GM19324 (cell line): ENCODE results near the gene OSCP1.

ENCODE experiments used
- ATAC-seq: cut with Tn5 transposase; IDR thresholded peaks from one replicate; pipeline ENCODE4 v1.9.1; 2021; ENCODE audit warnings: mild to moderate bottlenecking, moderate library complexity; ENCODE audit not compliant: unreplicated experiment, low FRiP score

Gene OSCP1

DNA sequence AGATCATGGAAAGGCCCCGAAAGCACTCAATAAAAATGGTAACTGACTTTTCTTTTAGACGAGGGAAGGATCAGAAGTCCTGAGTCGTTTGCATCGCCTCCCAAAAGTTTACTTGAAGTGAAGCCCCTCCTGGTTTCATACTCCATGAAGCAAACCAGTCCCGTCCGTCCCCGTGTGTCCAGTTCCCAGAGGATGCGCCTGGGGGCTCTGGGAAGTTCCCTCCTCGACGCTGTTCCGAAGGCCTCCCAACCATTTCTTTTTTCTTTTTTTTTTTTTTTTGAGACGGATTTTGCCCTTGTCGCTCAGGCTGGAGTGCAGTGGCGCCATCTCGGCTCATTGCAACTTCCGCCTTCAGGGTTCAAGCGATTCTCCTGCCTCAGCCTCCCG lies 661 bp upstream of the OSCP1 start:
- ATAC-seq: no peak

DNA sequence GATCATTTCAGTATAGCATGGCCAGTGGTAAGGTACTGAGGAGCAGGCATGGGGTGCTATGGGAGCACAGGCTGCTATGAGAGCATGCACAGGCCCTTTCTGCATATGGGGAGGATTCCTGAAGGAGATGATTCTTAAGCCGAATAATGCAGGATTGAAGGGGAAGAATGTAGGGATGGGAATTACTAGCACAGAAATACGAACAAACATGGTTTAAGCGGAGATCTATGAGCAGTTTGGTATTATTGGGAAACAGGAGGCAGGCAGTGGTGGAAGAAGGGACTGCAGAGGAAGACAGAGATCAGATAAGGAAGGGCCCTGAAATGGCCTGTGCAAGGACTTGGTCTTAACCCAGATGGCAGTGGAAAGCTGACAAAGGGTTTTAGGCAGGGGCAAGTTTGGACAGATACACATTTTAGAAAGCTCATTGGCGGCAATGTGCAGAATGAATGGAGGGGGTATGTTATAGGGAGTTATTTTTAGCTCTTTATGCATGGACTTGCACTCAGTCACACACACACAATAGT lies 1.7 kb downstream of the OSCP1 start:
- ATAC-seq: no peak

DNA sequence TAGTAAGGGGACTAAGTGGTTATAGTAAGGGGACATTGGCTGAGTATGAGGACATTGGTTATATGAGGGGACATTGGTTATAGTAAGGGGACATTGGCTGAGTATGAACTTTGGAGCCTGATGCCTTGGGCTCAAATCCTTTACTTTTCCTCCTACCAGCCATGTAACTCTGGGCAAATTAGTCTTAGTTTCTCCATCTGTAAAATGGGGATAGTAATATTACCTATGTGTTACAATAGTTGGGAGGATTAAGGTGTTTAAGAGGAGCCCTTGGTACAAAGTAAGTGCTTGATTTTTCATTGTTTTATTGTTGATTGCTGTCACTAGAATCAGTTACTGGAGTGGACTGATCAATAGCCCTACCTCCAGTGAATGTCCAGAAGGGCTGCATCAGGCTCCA lies 2.8 kb downstream of the OSCP1 start:
- no peak for ATAC-seq

DNA sequence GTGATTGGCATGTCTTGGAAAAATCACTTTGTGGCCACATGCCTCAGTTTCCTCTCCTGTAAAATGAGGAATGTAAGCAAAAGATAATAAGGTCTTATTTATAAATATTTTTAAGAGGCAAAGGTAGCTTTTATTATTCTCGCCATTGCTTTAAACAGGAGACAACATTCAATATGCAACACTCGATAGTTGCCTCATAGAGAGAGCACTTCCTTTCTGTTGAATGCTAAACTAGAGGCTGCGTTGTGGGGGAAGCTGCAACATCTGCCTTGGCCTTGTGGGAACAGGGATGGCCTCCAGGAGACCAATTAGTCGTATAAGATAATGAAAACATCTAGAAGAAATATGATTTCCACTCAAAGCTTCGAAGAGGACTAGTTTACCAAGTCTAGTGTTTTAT lies 3.5 kb downstream of the OSCP1 start:
- no peak for ATAC-seq

DNA sequence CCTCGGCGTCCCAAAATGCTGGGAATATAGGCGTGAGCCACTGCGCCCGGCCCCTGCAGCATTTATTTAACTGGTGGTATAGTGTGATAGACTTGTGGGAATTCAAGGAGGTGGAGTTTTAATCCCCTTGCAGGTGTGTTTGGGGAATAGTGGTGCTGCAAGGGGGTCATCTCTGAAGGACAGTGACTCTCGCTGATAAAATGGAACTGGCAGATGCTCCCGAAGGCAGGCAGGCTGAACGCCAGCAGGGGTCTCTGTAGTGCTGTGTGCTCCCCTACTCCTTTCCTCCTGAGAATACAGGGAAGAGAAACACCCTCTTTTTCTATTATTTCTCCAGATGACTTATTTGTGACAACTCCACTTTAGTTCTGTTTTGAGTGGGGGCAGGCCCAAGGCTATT lies 4.0 kb downstream of the OSCP1 start:
- no peak for ATAC-seq

DNA sequence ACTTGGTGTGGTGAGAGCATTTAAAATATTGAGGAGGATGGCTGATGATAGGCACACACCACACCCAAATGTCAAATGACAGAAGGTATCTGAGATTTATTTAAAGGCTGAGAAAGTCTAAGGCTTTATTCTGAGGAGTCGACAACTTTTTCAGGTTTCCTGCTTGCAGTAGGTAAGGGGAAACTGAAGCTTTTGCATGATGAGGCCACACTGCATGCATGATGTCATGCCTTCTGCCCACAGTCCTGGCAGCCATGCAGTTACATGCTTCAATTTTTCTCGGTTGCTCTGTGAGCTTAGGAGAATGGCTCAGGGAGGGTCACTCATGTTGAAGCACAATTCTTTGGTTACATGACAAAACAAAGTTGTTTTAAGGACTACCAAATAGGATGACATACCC lies 7.0 kb downstream of the OSCP1 start:
- ATAC-seq: no peak

DNA sequence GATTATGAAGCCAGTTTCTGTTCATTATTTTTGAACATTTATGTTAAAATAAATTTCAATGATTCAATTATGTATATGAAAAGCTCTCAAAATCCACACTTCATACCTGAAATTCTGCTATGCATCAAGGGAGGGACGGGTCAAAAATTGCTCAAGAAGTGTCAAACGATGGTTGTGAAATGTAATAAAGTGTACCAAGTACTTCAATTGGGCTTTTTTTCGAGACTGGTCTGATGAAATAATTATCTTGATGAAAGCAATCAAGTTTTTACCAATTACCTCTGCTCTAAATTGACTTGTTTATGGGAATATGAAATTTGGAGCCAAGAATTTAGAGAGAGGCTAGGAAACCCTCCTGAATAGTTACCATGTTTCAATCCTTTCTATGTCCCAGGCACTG lies 7.9 kb downstream of the OSCP1 start:
- no peak for ATAC-seq

DNA sequence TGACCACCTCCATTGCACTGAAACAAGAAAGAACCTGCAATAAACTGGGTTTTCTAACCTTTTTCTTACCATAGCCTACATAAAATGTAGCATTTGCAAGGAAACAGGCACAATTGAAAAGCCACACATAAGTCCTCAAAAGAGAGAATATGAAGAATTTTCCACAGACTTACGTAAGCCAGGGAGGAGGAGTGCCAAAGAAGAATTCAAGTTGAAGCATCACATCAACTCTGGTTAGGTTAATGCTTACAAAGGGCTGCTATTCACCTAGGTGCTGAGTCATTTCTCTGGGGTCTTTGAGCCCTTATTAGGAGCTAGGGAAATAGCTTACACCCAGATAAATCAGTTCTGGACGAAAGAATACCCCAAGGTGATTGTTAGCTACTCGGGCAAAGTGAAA lies 9.6 kb downstream of the OSCP1 start:
- no peak for ATAC-seq

DNA sequence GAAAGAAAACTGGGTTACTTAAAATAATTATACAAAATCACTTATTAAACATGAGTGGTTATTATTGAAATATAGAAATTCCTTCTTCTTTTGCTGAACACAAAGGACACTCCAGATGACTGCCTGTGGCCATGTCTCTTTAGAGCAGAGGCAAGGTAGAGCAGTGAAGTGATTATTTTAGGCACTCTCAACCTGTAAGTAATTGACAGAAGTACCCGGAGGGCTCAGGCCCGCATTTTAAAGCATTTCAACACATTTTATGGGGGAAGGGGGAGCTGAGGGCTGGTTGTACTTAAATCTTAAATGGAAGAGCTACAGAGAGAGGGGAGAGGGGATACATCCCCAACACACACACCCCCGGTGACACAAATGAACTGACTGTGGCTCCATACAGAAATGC lies 10.2 kb downstream of the OSCP1 start:
- no peak for ATAC-seq

DNA sequence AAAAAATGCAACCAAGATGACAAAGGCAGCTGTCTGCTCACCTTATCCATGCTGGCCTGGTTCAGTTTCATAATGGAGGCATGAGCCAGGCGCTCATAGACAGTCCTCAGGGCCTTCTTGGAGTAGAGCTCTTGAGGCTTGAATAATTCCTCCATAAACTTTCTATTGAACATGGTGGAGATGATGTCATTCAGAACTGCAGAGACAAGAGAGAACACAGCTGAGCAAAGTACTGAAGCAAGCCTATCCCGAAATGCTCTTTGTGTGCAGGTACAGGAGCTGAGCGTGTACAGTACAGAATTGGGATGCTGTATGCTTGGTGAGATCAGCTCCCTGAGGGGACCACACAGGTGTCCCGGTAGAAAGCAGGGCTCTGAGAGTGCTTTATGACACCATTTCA lies 11.5 kb downstream of the OSCP1 start:
- no peak for ATAC-seq

DNA sequence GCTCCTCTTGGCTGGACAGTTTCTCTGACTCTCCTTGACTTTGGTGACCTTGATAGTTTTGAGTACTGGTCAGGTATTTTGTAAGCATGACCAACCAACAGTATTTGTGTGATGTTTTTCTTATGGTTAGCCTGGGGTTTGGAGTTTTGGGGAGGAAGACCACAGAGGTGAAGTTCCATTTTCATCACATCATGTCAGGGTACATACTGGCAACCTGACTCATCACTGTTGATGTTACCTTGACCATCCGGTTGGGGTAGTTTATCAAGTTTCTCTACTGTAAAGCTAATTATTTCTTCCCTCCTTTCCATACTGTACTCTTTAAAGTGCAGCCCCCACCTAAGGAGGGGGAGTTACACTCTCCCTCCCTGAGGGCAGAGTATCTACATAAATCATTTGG lies 13.4 kb downstream of the OSCP1 start:
- ATAC-seq: no peak

DNA sequence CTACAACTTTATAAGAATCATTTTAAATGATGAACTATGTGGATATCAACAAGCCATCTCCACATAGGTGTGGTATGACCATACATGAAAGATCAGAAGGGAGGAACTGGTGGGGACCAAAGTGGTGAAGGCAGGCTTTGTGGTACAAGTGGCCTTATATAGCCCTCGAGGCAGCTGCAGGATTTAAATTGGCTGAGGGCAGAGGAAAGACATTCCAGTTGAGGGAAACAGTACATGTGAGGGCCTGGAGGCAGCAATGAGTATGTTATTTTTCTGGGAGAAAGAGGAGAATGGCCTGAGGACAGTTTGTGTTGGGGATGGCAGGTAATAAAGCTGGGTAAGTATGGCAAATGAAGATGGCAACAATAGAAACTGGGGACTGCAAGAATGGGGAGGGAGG lies 17.1 kb downstream of the OSCP1 start:
- ATAC-seq: no peak

DNA sequence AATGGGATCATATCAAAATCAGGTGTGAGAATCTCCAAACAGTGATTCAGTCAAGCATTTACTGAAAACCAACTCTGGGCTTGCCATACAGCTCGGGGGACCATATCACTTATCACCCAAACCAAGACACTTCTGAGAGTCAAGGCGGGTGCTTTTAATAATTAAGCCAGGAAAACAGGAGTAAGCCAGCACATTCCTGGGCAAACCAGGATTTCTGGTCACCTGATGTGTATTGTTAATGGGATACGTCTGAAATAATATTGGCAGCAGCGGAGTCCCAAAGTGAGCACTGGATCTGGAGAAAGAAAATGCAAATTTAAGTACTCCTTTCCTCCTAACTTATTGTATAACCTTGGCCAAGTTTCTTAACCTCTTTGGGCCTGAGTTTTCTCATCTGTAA lies 17.6 kb downstream of the OSCP1 start:
- ATAC-seq: no peak

DNA sequence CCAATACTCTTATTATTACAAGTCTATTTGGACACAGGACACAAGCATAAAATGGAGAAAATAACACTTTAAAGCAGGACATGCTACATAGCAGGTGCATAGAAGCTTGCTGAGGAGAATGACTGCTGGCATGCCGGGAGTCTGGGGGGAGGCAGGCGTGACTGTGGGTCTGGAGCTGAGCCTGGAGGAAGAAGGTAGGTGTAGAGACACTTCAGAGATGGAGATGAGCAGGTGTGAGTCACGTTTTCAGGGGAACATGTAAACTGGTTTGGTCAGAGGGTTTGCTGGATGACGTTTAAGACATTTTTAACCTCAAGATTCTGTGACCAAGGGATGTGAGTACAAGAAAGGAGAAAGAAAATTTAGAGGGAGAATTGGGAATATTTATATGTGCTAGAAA lies 24.5 kb downstream of the OSCP1 start:
- ATAC-seq: no peak

DNA sequence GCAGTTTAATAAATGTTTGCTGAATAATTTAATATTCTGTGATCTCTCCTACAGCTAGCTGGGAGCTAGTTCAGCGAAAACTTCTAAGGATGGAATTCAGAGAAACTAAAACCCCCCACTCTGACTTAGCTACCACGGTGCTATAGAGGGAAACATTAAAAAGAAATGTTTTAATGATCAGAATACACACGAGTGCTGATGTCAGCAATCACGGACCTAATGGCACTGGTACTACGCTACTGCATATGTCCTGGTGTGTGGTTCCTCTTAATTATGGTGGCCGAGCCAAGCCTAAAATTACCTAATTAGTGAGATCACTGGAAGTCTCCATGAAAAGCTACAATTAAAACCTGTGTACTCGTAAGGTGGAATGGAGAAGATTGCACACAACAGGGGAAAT lies 28.6 kb downstream of the OSCP1 start:
- ATAC-seq: no peak

DNA sequence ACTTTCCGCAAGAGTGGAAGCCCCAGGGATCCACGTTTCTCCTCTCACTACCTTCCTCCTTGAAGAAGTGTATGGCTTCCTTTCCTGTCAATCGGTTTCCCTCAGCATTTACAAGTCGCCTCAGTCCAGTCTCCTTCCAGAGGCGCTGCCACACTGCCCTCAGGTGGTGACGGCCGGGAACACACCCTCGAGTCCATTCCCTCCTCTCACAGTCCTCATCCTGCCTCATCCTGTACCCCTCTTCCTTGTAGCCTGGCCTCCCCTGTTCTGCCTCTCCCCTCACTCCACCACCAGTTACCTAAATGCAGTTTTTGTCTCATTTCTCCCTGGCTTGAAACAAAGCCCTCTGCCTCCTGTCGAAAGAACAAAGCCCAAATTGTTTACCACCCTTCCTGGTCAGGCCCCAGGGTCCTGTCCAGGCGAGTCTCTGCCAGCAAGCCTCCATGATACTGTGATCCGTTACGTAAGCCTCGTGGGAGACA lies 29.4 kb downstream of the OSCP1 start:
- ATAC-seq: no peak

DNA sequence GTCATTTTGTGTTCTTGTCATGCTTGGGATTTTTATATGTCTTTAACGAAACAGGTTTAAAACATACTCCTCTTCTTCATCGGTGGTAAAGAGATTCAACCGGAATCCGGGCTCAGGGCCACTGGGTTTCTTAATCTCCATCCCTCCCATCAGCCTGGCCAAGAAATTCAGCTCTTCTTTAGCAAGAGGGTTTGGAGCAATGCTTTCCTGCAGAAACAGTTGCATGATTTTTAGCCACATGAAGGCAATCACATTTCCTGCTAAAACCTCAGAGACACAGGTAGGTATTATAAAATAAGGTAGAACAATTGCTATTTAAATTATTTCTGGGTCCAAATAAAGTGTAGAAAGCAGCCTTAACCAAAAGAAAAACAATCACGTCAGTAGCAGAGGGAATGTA lies 29.8 kb downstream of the OSCP1 start:
- no peak for ATAC-seq

DNA sequence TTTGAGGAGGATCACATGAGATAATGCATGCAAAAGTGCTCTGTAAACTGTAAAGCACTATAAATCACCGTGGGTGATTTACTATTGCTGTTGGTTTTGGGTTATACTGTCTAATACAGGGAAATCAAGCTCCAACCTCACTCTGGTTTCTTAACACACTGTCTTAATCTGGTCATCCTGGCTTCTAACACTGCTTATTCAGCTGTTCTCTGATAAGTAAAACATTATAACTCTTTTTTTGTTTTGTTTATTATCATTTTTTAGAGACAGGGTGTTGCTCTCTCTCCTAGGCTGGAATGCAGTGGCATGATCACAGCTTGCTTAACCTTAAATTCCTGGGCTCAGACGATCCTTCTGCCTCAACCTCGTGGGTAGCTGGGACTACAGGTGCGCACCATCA lies 30.7 kb downstream of the OSCP1 start:
- no peak for ATAC-seq

DNA sequence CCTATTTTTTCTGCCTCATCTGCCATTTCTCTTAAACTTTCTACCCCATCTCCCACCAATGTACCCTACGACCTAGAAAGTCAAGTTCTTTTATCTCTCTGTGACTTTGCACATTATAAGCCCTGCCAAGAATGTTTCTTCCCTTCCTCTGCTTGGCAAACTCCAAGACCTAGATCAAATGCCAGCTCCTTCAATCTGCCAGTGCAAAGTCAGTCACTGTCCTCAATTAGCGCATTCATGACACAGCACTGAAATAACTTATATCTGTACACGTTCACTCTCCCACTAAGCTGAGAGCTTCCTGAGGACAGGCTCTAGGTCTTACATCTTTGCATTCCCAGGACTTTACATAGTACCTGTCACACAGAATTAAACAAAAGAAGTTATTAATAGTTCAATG lies 31.1 kb downstream of the OSCP1 start:
- no peak for ATAC-seq

DNA sequence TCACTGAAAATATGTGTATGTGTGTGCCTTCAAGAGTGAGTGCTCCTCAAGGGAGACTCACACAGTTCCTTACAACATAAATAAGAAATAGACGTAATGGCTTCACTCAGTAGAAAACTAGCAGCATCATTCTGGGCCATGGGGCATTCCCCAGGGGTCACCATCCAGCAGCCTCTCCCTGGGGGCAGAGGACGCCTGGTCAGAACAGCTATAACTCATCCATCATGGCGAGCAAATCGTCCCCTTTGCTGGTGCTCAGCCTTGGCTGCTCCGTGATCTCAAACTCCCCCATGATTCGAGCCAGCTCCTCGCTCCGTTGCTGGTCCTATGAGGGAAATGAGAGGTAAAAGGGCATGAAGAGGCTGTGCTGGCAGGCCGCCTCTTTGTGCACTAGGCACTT lies 32.3 kb downstream of the OSCP1 start:
- no peak for ATAC-seq

DNA sequence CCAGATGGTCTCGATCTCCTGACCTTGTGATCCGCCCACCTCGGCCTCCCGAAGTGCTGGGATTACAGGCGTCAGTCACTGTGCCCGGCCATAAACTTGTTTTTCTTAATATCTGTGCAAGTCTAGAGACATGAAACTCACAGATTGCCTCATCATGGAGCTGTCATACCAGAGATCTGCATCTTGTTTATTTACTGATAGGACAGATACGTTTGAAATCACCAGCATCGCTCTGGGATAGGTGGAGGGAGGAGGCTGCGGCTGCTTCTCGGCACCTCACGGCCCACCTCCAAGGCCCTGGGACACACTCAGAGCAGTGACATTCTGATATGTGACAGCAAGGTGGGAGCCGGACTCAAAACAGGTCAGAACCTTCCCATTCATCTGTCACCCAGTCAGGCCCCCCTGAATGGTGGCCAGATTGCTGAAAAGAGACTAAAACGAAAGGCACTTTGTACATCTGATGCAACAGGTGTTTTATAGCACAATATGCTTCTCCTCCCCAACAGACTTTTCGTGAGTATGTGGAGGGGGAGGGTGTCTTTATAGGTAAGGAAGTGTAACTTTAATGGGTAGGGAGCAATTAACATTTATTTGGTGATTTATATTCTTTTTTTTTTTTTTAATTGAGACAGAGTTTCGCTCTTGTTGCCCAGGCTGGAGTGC lies 34.5 kb downstream of the OSCP1 start:
- ATAC-seq: no peak

DNA sequence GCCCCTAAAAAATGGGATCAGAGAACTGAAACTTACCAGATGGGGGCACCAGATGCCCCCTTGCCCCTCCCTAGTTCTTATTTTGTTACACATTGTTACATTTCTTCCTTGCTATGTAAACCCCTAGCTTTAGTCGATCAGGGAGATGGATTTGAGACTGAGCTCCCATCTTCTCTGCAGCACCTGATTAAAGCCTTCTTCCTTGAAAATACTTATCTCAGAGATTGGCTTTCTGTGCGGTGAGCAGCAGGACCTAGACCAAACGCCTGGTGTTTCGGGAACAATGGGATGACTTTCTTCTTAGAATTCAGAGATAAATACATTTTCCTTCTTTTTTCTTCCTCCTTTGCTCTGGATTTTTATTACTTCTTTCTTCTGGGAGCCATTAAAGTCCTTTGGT lies 35.9 kb downstream of the OSCP1 start:
- no peak for ATAC-seq
